Glutamatergic neuron (in vitro differentiated cells): ENCODE measurements around the gene PTPRN2. TPM values are rescaled to one million over a fixed set of nuclear protein-coding genes. Genes with fewer than 3 reads are reported as not detected.

Source experiments
- DNase-seq: peaks from one replicate; pipeline ENCODE4 v3.0.0; 2022
- H3K27ac Mint-ChIP-seq: one replicate; pipeline ENCODE4 v1.8.0; 2020; ENCODE audit warnings: mild to moderate bottlenecking, mixed read lengths, inconsistent platforms; ENCODE audit not compliant: unreplicated experiment
- H3K27me3 Mint-ChIP-seq: one replicate; pipeline ENCODE4 v1.8.0; 2020; ENCODE audit warnings: mild to moderate bottlenecking, moderate library complexity, mixed read lengths, inconsistent platforms; ENCODE audit not compliant: unreplicated experiment
- H3K36me3 Mint-ChIP-seq: one replicate; pipeline ENCODE4 v1.8.0; 2020; ENCODE audit warnings: mild to moderate bottlenecking, mixed read lengths, inconsistent platforms; ENCODE audit not compliant: unreplicated experiment
- H3K4me1 Mint-ChIP-seq: one replicate; pipeline ENCODE4 v1.8.0; 2020; ENCODE audit warnings: mild to moderate bottlenecking, low read depth, mixed read lengths, inconsistent platforms; ENCODE audit not compliant: unreplicated experiment
- H3K4me3 Mint-ChIP-seq: one replicate; pipeline ENCODE4 v1.8.0; 2020; ENCODE audit warnings: mild to moderate bottlenecking, mixed read lengths, inconsistent platforms; ENCODE audit not compliant: unreplicated experiment
- H3K9me3 Mint-ChIP-seq: one replicate; pipeline ENCODE4 v1.8.0; 2020; ENCODE audit warnings: mild to moderate bottlenecking, moderate library complexity, mixed read lengths, inconsistent platforms; ENCODE audit not compliant: unreplicated experiment
- CTCF ChIP-seq: fragments of 200-600 bp; sonication (generic); IDR thresholded peaks from one replicate; pipeline ENCODE4 v1.5.0; 2021; ENCODE audit not compliant: partially characterized antibody, unreplicated experiment
- total RNA-seq: library from RNA; stranded (reverse); fragmentation: NEBNext Ultra II Directional; extraction: Animal tissue kit (Norgen Biotek cat#: 25700); gene quantifications from one replicate; pipeline ENCODE4 v1.2.1, GENCODE V29; 2021; ENCODE audit not compliant: unreplicated experiment

Gene PTPRN2
- total RNA-seq, 1 donor from 2014 or later = 49.0 TPM

- no peak overlapping the region for H3K4me3 Mint-ChIP-seq
- no peaks in the 10 kb centered on the region for H3K4me1 Mint-ChIP-seq
- TF ChIP-seq CTCF = no peak
- H3K27me3 Mint-ChIP-seq = peaks cover 1% of the 10 kb centered on the region
- H3K9me3 Mint-ChIP-seq = peaks cover 12% of the 10 kb centered on the region
- no peaks in the 10 kb centered on the region for H3K36me3 Mint-ChIP-seq
- H3K27ac Mint-ChIP-seq = no peak overlapping the region
- no peak for DNase-seq
Measured at GRCh38 chr7:157709531-157710251, 877.9 kb downstream of the PTPRN2 start.

DNA sequence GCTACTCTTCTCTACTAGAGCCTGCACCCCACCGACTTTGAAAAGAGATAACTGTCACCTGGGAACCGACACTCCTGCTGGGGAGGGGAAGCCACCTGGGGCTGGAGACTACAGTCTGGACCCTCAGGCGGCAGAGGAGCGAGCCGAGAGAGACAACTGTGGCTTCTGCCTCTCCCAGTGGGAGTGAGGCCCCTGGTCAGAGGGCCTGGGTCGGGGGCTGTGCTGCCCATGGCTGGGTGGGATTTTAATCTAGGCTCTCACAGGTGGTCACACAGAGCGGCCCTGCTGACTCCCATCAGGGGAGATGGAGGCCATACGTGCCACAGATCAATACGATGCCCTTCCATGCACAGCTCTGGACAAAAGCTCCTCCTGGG lies 878.7 kb downstream of the PTPRN2 start:
- H3K4me3 Mint-ChIP-seq = no peak overlapping the region
- DNase-seq = no peak
- no peaks in the 10 kb centered on the region for H3K36me3 Mint-ChIP-seq
- no peak for TF ChIP-seq CTCF
- no peaks in the 10 kb centered on the region for H3K4me1 Mint-ChIP-seq
- H3K27me3 Mint-ChIP-seq = peaks cover 1% of the 10 kb centered on the region
- no peak overlapping the region for H3K27ac Mint-ChIP-seq
- peaks cover 12% of the 10 kb centered on the region for H3K9me3 Mint-ChIP-seq

GRCh38 chr7:157707983-157708918 lies 879.4 kb downstream of the PTPRN2 start:
- Mint-ChIP-seq H3K36me3 (no peaks in the 10 kb centered on the region), H3K4me1 (no peaks in the 10 kb centered on the region), H3K27ac (no peak overlapping the region), H3K9me3 (peaks cover 12% of the 10 kb centered on the region), H3K4me3 (no peak overlapping the region), H3K27me3 (peaks cover 1% of the 10 kb centered on the region)
- DNase-seq = no peak
- no peak for TF ChIP-seq CTCF

- DNase-seq = no peak
- H3K27me3 Mint-ChIP-seq = peaks cover 1% of the 10 kb centered on the region
- H3K27ac Mint-ChIP-seq = no peak overlapping the region
- peaks cover 2% of the 10 kb centered on the region for H3K4me1 Mint-ChIP-seq
- H3K36me3 Mint-ChIP-seq = no peaks in the 10 kb centered on the region
- H3K9me3 Mint-ChIP-seq = peaks cover 8% of the 10 kb centered on the region
- H3K4me3 Mint-ChIP-seq = no peak overlapping the region
- TF ChIP-seq CTCF = no peak
Measured at GRCh38 chr7:157704365-157704764, 883.3 kb downstream of the PTPRN2 start.
